ENCODE measurements around the gene CAMLG. TPM values are rescaled to one million over a fixed set of nuclear protein-coding genes. Genes with fewer than 3 reads are reported as not detected.

Gene CAMLG
- total RNA-seq, 2 experiments from 2014 or later = 33.8 to 35.9 TPM

GRCh38 chr5:134772461-134773125 is 34.2 kb downstream of the CAMLG start:
- no peaks in the 10 kb centered on the region for H3K9me3 Mint-ChIP-seq
- ChIA-PET POLR2A (interaction anchor here (1.9 kb wide), 1 partner anchor 14 kb away, joined by 5 read pairs; the partner anchor contains the start of gene DDX46), CTCF (interaction anchor here (1.0 to 2.2 kb wide), 4 partner anchors 9 to 69 kb away, joined by 3 to 4 read pairs (median 3); no protein-coding TSS in a partner anchor)
- intact Hi-C loops (cut with micrococcal nuclease) = no loop called here
- TF ChIP-seq, protein P1, sequence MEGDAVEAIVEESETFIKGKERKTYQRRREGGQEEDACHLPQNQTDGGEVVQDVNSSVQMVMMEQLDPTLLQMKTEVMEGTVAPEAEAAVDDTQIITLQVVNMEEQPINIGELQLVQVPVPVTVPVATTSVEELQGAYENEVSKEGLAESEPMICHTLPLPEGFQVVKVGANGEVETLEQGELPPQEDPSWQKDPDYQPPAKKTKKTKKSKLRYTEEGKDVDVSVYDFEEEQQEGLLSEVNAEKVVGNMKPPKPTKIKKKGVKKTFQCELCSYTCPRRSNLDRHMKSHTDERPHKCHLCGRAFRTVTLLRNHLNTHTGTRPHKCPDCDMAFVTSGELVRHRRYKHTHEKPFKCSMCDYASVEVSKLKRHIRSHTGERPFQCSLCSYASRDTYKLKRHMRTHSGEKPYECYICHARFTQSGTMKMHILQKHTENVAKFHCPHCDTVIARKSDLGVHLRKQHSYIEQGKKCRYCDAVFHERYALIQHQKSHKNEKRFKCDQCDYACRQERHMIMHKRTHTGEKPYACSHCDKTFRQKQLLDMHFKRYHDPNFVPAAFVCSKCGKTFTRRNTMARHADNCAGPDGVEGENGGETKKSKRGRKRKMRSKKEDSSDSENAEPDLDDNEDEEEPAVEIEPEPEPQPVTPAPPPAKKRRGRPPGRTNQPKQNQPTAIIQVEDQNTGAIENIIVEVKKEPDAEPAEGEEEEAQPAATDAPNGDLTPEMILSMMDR (IDR thresholded peaks at IDR 0.05) = no peak
- no peak overlapping the region for H3K4me3 Mint-ChIP-seq
- peaks cover 33% of the 10 kb centered on the region for H3K36me3 Mint-ChIP-seq (ENCODE audit: low read depth)
- no peak overlapping the region for H3K27ac Mint-ChIP-seq
- ATAC-seq (no peak), DNase-seq (no peak)
- H3K4me1 Mint-ChIP-seq (ENCODE audit: low read depth) = no peaks in the 10 kb centered on the region
- H3K27me3 Mint-ChIP-seq = no peaks in the 10 kb centered on the region

- Mint-ChIP-seq H3K36me3 (ENCODE audit: low read depth) (peaks cover 32% of the 10 kb centered on the region), H3K9me3 (no peaks in the 10 kb centered on the region), H3K27me3 (no peaks in the 10 kb centered on the region), H3K4me3 (no peak overlapping the region), H3K27ac (no peak overlapping the region), H3K4me1 (ENCODE audit: low read depth) (no peaks in the 10 kb centered on the region)
- DNase-seq (no peak), ATAC-seq (no peak)
- intact Hi-C loops (cut with micrococcal nuclease) = no loop called here
- ChIA-PET POLR2A (interaction anchor here (1.1 to 1.3 kb wide), 2 partner anchors 18 to 63 kb away, joined by 3 read pairs; no protein-coding TSS in a partner anchor), CTCF (no interaction called here)
- TF ChIP-seq, protein P1 (IDR thresholded peaks at IDR 0.05) = no peak
Observed at GRCh38 chr5:134777366-134777765, 39.0 kb downstream of the CAMLG start.

- H3K4me3 Mint-ChIP-seq = no peak overlapping the region
- no peaks in the 10 kb centered on the region for H3K4me1 Mint-ChIP-seq (ENCODE audit: low read depth)
Observed at GRCh38 chr5:134784241-134784920, 46.0 kb downstream of the CAMLG start.

GRCh38 chr5:134784946-134785620 is 46.7 kb downstream of the CAMLG start:
- Mint-ChIP-seq H3K27ac (no peak overlapping the region), H3K4me3 (no peak overlapping the region), H3K27me3 (no peaks in the 10 kb centered on the region), H3K4me1 (ENCODE audit: low read depth) (no peaks in the 10 kb centered on the region), H3K9me3 (no peaks in the 10 kb centered on the region), H3K36me3 (ENCODE audit: low read depth) (peaks cover 32% of the 10 kb centered on the region)
- ATAC-seq (no peak), DNase-seq (no peak)
- ChIA-PET CTCF (interaction anchor here (1.0 to 1.2 kb wide), 2 partner anchors 30 to 121 kb away, joined by 4 read pairs; no protein-coding TSS in a partner anchor), POLR2A (interaction anchor here (1.2 kb wide), 1 partner anchor 25 kb away, joined by 3 read pairs; no protein-coding TSS in a partner anchor)
- intact Hi-C loops (cut with micrococcal nuclease) = no loop called here
- TF ChIP-seq, protein P1 (IDR thresholded peaks at IDR 0.05) = no peak

More at GRCh38 chr5:134784241-134784920, 46.0 kb downstream of the CAMLG start:
- ATAC-seq = no peak
- TF ChIP-seq, protein P1 (IDR thresholded peaks at IDR 0.05) = no peak
- ChIA-PET POLR2A (interaction anchor here (1.2 kb wide), 1 partner anchor 25 kb away, joined by 3 read pairs; no protein-coding TSS in a partner anchor), CTCF (interaction anchor here (1.0 to 1.2 kb wide), 2 partner anchors 31 to 122 kb away, joined by 4 read pairs; no protein-coding TSS in a partner anchor)
- intact Hi-C loops (cut with micrococcal nuclease) = no loop called here
- no peak for DNase-seq
- Mint-ChIP-seq H3K27me3 (no peaks in the 10 kb centered on the region), H3K9me3 (no peaks in the 10 kb centered on the region), H3K27ac (no peak overlapping the region), H3K36me3 (ENCODE audit: low read depth) (peaks cover 35% of the 10 kb centered on the region)
